IMR-90 (cell line): ENCODE measurements around the gene HERC4.

Source experiments
- BHLHE40 ChIP-seq: fragments of 150-350 bp; IDR thresholded peaks from 2 replicates; pipeline ENCODE4 v1.6.1; 2016; ENCODE audit warnings: mild to moderate bottlenecking, low read depth, low read length
- CEBPB ChIP-seq: IDR thresholded peaks from 2 replicates; pipeline ENCODE4 v1.6.1; 2012; ENCODE audit warnings: low read depth, low read length, improper control_type of control experiment
- FOS ChIP-seq: fragments of 150-350 bp; IDR thresholded peaks from 2 replicates; pipeline ENCODE4 v1.6.1; 2016; ENCODE audit warnings: low read depth, low read length
- MXI1 ChIP-seq: IDR thresholded peaks from 2 replicates; pipeline ENCODE4 v1.6.1; 2012; ENCODE audit warnings: low read depth, mild to moderate bottlenecking, low read length, moderate library complexity, borderline replicate concordance
- POLR2A ChIP-seq: IDR thresholded peaks from 2 replicates; pipeline ENCODE4 v1.6.1; 2012; ENCODE audit warnings: mild to moderate bottlenecking, low read depth, low read length
- RAD21 ChIP-seq: IDR thresholded peaks from 2 replicates; pipeline ENCODE4 v1.6.1; 2012; ENCODE audit warnings: low read length, improper control_type of control experiment
- RFX5 ChIP-seq: IDR thresholded peaks from 2 replicates; pipeline ENCODE4 v1.8.0; 2012; ENCODE audit warnings: low read depth, mild to moderate bottlenecking, low read length, moderate library complexity
- SMC3 ChIP-seq: fragments of 150-350 bp; IDR thresholded peaks from 2 replicates; pipeline ENCODE4 v1.6.1; 2016; ENCODE audit warnings: low read depth, mild to moderate bottlenecking, antibody characterized with exemption, low read length, moderate library complexity
- TF ChIP-seq, protein P1 (sequence below): conservative IDR thresholded peaks from 2 replicates; pipeline ENCODE4 v1.5.1; 2012; ENCODE audit warnings: mild to moderate bottlenecking, low read depth, low read length, improper control_type of control experiment
- TF ChIP-seq, protein P2 (sequence below): fragments of 150-350 bp; IDR thresholded peaks from 2 replicates; pipeline ENCODE4 v1.6.1; 2017; ENCODE audit warnings: mild to moderate bottlenecking, antibody characterized with exemption, low read length, low read depth

DNA sequence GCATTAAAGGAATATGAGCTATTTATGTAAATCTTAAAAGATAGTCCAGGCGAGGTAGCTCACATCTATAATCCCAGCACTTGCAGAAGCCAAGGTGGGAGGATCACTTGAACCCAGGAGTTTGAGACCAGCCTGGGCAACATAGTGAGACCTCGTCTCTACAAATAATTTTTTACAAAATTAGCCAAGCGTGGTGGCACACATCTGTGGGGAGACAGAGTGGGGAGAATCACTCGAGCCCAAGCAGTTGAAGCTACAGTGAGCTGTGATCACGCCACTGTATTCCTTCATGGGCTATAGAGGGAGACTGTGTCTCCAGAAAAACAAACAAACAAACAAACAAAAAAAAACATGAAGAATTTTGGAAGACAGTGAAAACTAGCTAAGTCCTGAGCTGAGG lies 28.4 kb downstream of the HERC4 start:
- TF ChIP-seq POLR2A, result no peak
- TF ChIP-seq, protein P1, sequence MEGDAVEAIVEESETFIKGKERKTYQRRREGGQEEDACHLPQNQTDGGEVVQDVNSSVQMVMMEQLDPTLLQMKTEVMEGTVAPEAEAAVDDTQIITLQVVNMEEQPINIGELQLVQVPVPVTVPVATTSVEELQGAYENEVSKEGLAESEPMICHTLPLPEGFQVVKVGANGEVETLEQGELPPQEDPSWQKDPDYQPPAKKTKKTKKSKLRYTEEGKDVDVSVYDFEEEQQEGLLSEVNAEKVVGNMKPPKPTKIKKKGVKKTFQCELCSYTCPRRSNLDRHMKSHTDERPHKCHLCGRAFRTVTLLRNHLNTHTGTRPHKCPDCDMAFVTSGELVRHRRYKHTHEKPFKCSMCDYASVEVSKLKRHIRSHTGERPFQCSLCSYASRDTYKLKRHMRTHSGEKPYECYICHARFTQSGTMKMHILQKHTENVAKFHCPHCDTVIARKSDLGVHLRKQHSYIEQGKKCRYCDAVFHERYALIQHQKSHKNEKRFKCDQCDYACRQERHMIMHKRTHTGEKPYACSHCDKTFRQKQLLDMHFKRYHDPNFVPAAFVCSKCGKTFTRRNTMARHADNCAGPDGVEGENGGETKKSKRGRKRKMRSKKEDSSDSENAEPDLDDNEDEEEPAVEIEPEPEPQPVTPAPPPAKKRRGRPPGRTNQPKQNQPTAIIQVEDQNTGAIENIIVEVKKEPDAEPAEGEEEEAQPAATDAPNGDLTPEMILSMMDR, result no peak
- no peak for TF ChIP-seq FOS
- no peak for TF ChIP-seq SMC3
- TF ChIP-seq MXI1, result no peak
- TF ChIP-seq RAD21, result no peak
- TF ChIP-seq RFX5, result no peak
- no peak for TF ChIP-seq BHLHE40
- TF ChIP-seq, protein P2, sequence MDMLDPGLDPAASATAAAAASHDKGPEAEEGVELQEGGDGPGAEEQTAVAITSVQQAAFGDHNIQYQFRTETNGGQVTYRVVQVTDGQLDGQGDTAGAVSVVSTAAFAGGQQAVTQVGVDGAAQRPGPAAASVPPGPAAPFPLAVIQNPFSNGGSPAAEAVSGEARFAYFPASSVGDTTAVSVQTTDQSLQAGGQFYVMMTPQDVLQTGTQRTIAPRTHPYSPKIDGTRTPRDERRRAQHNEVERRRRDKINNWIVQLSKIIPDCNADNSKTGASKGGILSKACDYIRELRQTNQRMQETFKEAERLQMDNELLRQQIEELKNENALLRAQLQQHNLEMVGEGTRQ, result no peak
- no peak for TF ChIP-seq CEBPB
